GM19395 (cell line): ENCODE measurements around the gene HNRNPA2B1.
A peak's percentile ranks its signal among the peaks of the same experiment; 100 is the strongest.

Experiments
- ATAC-seq: cut with Tn5 transposase; IDR thresholded peaks from one replicate; pipeline ENCODE4 v1.9.1; 2021; ENCODE audit warnings: mild to moderate bottlenecking, moderate library complexity; ENCODE audit not compliant: unreplicated experiment

Gene HNRNPA2B1

GRCh38 chr7:26200444-26201246 is at the start of gene HNRNPA2B1:
Gene HNRNPA2B1, minus strand, starts transcription at chr7:26200746. Its CDS starts 169 bp downstream, at chr7:26200577.
- peak; percentile 59 for ATAC-seq

GRCh38 chr7:26250239-26250638 is 49.7 kb upstream of the HNRNPA2B1 start:
- no peak for ATAC-seq

DNA sequence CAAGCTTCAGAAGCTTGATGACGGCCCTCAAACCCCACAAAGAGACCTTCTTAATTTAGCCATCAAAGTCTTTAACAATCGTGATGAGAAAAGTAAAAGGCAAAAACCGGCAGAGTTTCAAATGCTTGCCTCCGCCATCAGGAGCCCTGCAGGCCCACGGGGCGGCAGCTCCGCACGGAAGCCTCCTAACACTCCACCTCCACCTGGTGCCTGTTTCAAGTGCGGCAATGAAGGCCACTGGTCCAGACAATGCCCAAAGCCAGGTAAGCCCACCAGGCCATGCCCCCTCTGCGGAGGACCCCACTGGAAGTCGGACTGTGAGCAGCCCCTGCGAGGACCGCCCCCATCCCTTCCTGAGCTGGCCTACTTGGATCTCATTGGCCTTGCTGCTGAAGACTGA is 44.6 kb upstream of the HNRNPA2B1 start:
- ATAC-seq, result no peak

DNA sequence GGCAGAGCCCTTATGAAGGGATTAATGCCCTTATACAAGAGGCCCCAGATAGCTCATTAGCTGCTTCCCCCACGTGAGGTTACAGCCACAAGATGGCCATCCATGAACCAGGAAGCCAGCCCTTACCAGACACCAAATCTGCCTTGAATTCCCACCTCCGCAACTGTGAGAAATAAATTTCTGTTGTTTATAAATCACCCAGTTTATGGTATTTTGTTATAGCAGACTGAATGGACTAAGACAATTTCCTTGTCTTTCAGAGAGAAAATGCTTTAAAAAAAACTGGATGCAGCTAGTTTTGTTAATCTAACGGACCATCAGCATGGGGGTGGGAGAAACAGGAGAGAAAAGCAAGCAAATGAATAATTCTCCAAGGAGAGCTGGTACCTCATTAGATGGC is 37.5 kb upstream of the HNRNPA2B1 start:
- ATAC-seq, result no peak

DNA sequence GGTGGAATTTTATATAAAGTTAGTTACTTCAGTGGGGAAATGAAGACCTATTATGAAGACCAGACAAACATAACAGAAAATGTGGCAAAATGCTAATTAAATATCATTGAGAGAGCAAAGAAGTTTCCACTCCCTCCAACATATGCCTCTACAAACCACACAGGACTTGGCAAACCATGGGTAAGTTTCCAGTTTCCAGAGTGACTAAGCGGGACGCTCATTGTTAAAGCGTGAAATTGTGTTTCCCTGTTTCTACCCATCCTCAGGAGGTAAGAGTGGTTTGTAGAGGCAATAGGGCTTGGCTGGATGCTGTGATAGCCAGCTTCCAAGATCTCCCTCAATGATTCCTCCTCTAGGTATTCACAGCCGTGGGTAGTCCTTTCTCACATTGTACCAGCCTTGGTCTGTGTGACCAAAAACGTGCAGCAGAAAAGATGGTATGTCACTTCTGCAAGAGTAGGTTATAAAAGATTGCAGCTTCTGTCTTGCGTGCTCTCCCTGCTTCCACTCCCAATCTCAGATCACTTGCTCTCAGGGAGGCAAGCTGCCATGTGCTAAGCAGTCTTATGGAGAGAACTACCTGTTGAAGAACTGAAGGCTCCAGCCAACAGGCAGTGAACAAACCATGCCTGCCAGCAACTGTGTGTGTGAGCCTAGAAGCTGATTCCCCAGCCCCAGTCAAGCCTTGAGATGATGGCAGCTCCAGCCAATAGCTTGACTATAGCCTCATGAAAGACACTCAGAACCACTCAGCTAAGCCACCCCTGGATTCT is 36.7 kb upstream of the HNRNPA2B1 start:
- no peak for ATAC-seq

DNA sequence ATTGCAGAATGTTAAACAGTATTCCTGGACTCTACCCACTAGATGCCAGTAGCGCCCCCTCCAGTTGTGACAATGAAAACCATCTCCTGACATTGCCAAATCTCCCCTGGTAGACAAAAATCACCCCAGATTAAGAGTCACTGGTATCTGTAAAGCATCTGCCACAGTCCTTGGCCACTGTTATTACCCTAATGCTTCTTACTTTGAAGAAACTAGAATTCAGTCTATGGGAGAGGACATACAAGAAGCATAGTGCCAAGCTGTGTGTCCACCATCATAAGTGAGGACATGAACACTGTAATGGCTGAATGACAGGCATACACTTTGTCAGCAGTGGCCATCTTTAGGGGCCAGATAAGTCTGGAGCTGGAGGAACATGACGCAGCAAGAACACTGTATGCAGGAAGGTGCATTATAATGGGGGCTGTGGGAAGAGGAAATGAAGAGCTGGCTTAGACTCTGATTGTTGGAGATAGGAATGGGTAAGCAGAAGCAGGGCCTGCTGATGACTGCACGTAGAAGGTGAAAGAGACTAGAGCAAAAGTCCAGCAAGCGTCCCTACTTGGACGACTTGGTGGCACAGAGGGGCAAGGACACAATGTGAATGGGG is 33.5 kb upstream of the HNRNPA2B1 start:
- no peak for ATAC-seq

DNA sequence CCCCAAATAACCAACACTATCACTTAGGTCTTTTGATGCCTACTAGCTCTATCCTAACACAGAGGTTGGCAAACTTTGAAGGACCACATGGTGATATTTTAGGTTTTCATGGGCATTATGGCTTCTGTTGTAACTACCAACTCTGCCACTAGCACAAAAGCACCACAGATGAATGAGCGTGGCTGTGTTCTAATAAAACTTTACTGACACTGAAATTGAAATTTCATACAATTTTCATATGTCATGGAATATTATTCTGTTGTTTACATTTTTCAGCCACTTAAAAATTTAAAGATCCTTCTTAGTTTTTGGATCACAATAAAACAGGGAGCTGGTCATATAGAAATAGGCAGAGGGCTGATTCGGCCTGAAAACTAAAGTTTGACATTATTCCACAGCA is 27.4 kb upstream of the HNRNPA2B1 start:
- no peak for ATAC-seq

DNA sequence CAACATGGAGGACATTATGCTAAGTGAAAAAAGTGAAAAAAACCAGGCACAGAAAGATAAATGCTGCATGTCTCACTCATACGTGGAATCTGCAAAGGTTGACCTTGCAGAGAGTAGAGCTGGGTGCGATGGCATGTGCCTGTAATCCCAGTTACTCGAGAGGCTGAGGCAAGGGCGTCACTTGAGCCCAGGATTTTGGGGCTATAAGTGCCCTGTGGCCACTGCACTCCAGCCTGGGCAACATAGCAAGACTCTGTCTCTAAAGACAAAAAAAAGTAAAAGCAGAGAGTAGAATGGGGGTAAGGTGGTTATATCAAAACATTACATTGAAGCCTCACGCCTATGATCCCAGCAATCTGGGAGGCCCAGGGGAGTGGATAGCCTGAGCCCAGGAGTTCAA is 23.8 kb upstream of the HNRNPA2B1 start:
- ATAC-seq, result no peak

- no peak for ATAC-seq
These were observed 15.5 kb upstream of the HNRNPA2B1 start for GRCh38 chr7:26216049-26216448.

GRCh38 chr7:26213807-26214515 is 13.4 kb upstream of the HNRNPA2B1 start:
- no peak for ATAC-seq

DNA sequence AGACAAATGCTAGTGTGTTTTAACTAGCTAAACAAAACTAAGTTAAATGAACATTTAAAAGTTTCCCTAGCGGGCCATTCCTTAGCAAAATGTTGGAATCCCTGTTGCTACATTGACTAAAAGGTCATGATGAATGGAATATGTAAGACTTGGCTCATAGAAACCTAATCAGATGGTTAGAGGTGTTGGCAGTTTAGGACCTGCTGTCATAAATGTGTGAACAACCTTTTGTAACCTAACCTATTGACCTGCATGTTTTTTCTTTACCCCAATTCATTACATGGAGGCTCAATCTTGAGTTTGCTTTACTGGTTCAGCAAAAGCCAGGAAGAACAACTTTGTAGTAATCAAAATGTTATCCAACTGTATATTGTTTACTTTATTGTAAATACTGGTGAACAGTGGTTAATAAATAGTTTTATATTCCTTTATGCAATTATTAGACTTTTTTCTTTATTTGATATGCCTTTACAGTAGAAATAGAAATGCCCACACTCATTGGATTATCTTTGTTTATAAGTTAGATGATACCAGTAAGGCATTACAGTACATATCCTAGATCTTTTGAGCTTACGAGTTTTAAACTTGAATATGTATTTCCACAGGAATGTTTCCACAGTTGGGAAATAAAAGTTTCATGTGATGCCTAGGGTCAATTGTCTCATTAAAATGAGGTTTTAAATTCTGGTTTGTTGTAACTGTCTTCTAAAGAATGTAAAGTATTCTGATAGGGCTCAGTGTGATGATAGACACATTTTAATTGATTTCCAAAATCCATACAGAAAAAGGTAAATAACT is 12.6 kb upstream of the HNRNPA2B1 start:
- no peak for ATAC-seq

GRCh38 chr7:26208040-26208439 is 7.5 kb upstream of the HNRNPA2B1 start:
- no peak for ATAC-seq

- ATAC-seq, result no peak
These were observed 2.5 kb upstream of the HNRNPA2B1 start for GRCh38 chr7:26203016-26203415.

DNA sequence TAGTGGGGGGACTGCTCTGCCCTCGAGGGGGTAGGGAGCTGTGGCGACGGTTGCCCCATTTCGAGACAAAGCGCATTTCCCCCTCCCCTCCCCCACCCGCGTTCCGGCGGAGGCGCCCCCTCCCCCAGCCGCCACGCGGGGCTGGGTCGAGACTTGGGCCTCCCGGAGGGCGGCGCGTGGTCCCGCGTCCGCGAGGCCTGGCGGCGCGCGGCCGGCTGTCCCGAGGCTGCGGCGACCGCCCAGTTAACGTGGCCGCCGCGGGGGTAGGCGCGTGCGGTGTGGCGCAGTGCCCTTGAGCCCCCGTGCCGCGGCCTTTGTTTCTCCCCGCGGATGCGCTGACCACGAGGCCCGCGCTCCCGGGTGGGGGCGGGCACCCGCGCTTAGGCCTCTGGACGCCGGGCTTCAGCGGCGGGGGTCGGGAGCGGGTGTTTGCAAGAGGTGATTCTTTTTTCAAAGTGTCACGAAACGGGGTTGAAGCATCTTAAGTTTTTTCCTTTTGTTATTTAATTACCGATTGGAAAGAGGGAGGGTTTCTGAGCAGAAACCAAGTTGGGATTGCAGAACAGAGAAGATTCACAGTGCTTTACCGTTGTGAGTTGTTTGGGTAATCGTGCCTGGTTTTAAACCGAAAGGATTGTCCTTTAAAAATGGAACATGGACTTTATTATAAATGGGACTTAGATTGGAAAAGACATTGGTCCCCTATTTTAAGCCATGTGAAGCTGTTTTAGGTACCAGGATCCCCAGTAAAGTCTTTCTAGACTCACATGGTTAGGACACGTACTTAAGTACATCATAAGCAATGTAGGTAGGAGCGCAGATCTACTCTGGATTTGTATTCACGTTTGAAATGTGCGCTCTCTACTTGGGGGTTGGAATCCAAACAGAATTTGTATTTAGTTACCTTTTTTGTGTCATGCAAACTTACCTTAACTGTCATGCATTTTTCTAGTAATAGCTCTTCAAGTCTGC is 1.8 kb upstream of the HNRNPA2B1 start:
- no peak for ATAC-seq

GRCh38 chr7:26201247-26202018 is 887 bp upstream of the HNRNPA2B1 start, which contains the start of gene CBX3:
Gene CBX3, plus strand, starts transcription at chr7:26201745. Its CDS starts 1,254 bp downstream, at chr7:26202999.
- ATAC-seq, result peak; percentile 42

GRCh38 chr7:26200038-26200443 is 505 bp downstream of the HNRNPA2B1 start:
- peak; percentile 11 for ATAC-seq

DNA sequence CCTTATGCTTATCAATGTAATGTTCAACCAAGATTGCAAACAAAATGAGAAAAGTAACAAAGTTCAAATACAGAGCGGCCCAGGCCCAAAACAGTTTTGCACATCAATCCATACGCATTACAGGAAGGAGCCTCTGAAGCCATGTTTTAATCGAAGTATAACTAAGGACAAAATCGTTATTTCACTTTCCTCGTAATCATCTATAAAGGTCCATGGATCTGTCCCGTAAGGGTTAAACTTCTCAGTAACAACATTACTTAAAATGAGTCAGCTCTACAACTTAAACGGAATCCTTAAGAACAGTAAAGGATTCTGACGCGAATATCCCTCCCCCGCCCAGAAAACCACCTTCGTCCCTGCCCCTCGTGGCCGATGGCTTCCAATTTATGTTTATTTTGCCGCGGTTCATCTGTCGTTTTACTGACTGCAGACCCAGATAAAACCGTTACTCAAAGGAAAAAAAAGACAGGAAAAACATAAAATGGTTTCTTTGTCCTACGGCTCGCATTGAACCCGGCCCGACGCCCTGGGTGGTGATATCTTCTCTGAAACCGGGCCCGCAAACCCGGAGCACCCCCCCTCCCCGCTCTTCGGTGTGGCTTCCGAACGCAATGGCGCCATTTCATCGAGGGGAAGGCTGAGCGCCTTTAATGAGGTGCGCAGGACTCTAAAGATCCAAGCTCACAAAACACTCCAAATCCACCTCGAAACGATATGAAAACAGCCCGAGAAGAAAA is 1.1 kb downstream of the HNRNPA2B1 start:
- no peak for ATAC-seq

GRCh38 chr7:26198781-26199169 is 1.8 kb downstream of the HNRNPA2B1 start:
- ATAC-seq, result no peak
